Measurements from ENCODE around the gene NCOR2. TPM values are rescaled to one million over a fixed set of nuclear protein-coding genes. Genes with fewer than 3 reads are reported as not detected.

The NCOR2 gene
- total RNA-seq, 3 donors from 2014 or later = 127 to 160 (median 135) TPM

DNA sequence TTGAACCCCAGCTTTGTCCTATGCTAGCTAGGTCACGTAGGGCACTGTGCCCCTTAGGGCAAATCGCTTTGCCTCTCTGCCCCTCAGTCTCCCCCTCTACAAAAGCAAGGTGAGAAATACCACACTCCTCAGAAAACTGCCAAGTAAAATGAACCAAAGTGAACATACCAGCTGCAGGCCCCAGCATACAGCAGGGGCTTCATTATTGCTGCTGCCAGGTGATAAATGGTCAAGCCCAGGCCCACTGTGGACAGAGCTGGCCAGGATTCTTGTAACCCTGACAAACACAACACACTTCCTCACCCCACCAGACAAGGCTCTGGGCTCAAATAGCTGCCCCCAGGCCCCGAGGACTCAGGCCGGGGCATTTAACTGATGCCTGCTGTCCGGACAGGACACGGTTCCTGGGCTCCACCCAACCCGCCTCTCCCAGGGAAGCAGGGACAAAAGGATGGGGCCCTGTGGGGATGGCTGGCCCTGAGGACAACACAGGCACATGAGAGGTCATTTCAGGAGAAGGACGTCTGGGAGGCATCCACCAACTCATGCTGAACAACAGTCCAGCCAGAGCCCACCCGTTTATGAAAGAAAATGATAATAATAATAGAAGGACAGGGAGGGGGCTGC is 36.7 kb downstream of the NCOR2 start:
- ATAC-seq = no peak
- peaks cover 20% of the 10 kb centered on the region for H3K36me3 Mint-ChIP-seq (ENCODE audit: insufficient read depth)
- H3K4me3 Mint-ChIP-seq = no peak overlapping the region
- no peaks in the 10 kb centered on the region for H3K4me1 Mint-ChIP-seq (ENCODE audit: low read depth)
- no peaks in the 10 kb centered on the region for H3K27me3 Mint-ChIP-seq (ENCODE audit: low read depth)
- no peak for DNase-seq
- no peaks in the 10 kb centered on the region for H3K9me3 Mint-ChIP-seq

DNA sequence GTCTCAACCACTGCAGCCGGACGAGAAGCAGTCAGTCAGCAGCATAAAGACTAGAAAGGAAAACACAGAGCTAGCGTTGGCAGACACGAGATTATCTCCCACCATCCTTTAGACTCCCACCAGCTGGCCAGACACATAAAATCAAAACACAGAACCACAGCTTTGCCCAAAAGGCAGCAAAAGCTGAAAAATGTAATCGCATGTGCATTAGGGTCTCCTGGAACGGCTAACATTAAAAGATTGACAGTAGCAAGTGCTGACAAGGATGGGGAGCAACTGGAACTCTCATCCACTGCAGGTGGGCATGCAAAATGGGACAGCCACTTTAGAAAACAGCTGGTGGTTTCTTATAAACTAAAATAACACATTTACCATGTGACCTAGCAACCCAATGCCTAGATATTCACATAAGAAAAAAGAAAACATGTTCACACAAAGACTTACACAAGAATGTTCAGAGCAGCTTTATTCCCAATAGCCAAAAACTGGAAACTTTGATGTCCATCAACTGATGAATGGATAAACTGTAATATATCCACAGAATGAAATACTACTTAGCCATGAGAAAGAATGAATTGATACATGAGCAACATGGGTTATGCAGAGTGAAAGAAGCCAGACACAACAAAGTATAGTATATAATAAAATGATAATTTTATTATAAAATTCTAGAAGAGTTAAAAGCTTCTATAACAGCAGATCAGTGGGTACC is 37.7 kb downstream of the NCOR2 start:
- Mint-ChIP-seq H3K9me3 (no peaks in the 10 kb centered on the region), H3K36me3 (ENCODE audit: insufficient read depth) (peaks cover 14% of the 10 kb centered on the region), H3K4me3 (no peak overlapping the region), H3K27me3 (ENCODE audit: low read depth) (no peaks in the 10 kb centered on the region), H3K4me1 (ENCODE audit: low read depth) (peaks cover 3% of the 10 kb centered on the region)
- ATAC-seq = no peak
- no peak for DNase-seq

DNA sequence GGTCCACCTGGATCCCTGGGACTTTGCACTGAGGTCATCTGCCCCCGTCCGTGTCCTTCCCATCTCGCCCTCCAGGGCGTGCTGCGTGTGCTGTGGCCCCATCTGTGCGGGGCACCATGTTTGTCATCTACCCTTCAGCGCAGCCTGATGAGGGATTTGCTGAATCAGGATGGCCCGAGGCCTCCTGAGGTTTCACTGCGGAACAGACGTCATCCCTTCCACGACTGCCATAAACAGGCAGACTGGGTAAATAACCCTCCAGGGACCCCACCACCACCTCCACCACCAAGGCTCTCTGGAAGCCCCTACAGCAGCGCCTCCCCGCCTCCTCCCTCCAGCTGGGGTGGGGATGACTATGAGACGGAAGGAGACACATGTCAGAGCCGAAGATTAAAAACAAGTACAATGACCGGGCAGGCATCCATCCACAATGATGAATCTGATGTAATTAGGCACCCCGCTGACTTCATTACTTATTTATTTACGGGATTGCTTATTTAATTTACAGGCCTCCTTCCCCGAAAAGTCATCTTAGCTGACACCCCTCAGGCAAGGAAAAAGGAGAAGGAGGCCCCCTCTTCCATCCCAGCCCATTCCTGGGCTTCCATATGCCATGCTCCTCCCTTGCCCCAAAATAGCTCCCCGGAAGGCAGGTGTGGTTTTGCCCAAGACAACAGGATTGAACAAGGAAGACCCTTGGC is 39.4 kb downstream of the NCOR2 start:
- Mint-ChIP-seq H3K36me3 (ENCODE audit: insufficient read depth) (peaks cover 11% of the 10 kb centered on the region), H3K27me3 (ENCODE audit: low read depth) (no peaks in the 10 kb centered on the region), H3K9me3 (no peaks in the 10 kb centered on the region), H3K4me1 (ENCODE audit: low read depth) (peaks cover 15% of the 10 kb centered on the region), H3K4me3 (no peak overlapping the region)
- DNase-seq (no peak), ATAC-seq (no peak)

DNA sequence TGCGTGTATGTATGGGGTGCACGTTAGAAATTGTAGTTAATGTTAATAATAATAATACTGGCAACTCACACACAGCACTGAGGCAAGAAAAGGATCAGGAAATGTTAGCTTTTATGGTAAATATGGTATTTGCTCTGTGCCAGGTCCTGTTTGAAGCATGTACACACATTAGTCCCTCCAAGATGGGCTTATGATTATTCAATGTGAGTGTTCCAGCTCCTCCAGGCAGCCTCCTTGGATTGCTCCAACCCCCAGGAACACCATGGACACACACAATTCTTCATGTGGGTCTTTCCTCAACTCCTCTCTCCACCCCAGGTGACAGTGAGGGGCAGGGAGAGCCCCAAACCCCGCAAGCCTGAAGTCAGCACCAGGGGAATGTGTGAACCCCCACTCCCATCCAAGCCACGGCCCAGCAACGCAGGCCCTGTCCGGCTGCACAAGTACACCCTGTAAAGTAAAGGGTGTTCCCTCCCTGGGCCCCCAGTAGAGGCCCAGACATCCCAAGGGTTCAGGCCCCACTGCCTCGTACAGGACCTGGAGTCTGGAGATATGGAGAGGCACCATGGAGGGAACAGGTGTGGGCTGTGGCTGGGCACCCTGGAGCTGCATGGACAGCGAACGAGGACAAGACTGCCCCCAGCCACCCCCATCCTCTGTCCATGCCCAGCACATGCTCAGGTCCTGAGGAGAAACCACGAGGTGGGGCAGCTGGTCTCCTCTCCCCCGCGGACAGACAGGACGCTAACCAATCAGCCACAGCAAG is 41.3 kb downstream of the NCOR2 start:
- Mint-ChIP-seq H3K9me3 (no peaks in the 10 kb centered on the region), H3K27me3 (ENCODE audit: low read depth) (no peaks in the 10 kb centered on the region), H3K4me3 (no peak overlapping the region), H3K36me3 (ENCODE audit: insufficient read depth) (peaks cover 16% of the 10 kb centered on the region), H3K4me1 (ENCODE audit: low read depth) (peaks cover 17% of the 10 kb centered on the region)
- no peak for ATAC-seq
- no peak for DNase-seq

GRCh38 chr12:124525455-124525854 is 42.0 kb downstream of the NCOR2 start:
- Mint-ChIP-seq H3K4me3 (no peak overlapping the region), H3K4me1 (ENCODE audit: low read depth) (peaks cover 20% of the 10 kb centered on the region)
- no peak for DNase-seq

DNA sequence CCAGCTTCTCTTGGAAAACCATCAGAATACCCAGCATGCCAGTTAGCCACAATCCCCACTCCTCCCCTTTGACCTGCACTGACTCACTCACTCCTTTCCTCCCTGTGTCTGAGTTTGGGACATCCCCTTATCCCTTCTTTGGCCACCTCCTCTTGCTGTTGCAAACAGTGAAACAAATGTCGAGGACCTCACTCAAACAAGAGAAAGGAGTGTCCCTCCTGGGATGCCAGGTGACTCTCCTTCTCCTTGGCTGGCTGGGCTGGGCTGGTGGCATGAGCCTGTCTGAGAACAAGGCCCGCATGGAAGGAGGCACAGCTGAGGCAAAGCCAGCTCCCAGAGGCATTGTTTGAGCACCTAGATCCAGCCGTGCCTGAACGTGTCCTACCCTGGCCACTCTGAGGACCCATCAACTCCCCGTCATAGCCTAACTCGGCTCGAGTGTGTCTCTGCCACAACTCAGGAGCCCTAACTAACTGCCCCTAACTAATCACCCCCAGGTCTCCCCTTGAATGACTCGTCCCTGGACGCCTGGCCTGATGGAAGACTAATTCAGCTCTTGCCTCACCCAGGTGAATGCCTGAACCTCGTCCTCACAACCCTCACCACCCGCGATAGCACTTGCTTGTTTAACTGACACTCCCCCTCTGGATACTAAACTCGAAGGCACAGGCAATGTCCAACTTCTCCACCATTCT is 43.0 kb downstream of the NCOR2 start:
- DNase-seq = no peak
- Mint-ChIP-seq H3K4me1 (ENCODE audit: low read depth) (peaks cover 22% of the 10 kb centered on the region), H3K36me3 (ENCODE audit: insufficient read depth) (peaks cover 12% of the 10 kb centered on the region), H3K4me3 (no peak overlapping the region), H3K9me3 (no peaks in the 10 kb centered on the region), H3K27me3 (ENCODE audit: low read depth) (no peaks in the 10 kb centered on the region)
- ATAC-seq = no peak

More at GRCh38 chr12:124525455-124525854, 42.0 kb downstream of the NCOR2 start:
- ATAC-seq = no peak
- no peaks in the 10 kb centered on the region for H3K27me3 Mint-ChIP-seq (ENCODE audit: low read depth)
- peaks cover 16% of the 10 kb centered on the region for H3K36me3 Mint-ChIP-seq (ENCODE audit: insufficient read depth)
- no peaks in the 10 kb centered on the region for H3K9me3 Mint-ChIP-seq

GRCh38 chr12:124523071-124523470 is 44.3 kb downstream of the NCOR2 start:
- no peak for DNase-seq
- H3K4me3 Mint-ChIP-seq = no peak overlapping the region
- H3K9me3 Mint-ChIP-seq = no peaks in the 10 kb centered on the region
- no peaks in the 10 kb centered on the region for H3K27me3 Mint-ChIP-seq (ENCODE audit: low read depth)
- peaks cover 9% of the 10 kb centered on the region for H3K36me3 Mint-ChIP-seq (ENCODE audit: insufficient read depth)
- H3K4me1 Mint-ChIP-seq (ENCODE audit: low read depth) = peaks cover 28% of the 10 kb centered on the region
- peak in 1 of 2 donors; percentile 38 for ATAC-seq

DNA sequence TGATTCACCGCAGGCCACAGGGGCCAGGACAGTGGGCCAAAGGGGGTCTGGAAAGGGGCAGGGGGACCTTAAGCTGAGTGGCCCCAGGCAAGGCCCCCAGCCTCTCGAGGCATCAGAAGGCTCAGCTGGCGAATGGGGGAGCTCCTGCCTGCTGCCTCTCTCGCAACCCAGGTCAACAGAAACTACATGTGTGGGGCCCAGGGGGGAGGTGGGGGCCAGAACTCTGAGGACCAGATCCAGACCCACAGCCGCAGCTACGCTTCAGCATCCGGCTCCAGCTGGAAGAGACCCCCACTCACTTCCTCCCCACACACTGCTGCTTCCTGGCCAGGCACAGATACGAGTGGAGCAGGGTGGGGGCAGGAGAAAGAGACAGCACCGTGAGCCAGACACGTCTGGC is 46.5 kb downstream of the NCOR2 start:
- Mint-ChIP-seq H3K4me3 (no peak overlapping the region), H3K4me1 (ENCODE audit: low read depth) (peaks cover 30% of the 10 kb centered on the region), H3K36me3 (ENCODE audit: insufficient read depth) (peaks cover 5% of the 10 kb centered on the region), H3K27me3 (ENCODE audit: low read depth) (no peaks in the 10 kb centered on the region), H3K9me3 (no peaks in the 10 kb centered on the region)
- DNase-seq (no peak), ATAC-seq (no peak)

DNA sequence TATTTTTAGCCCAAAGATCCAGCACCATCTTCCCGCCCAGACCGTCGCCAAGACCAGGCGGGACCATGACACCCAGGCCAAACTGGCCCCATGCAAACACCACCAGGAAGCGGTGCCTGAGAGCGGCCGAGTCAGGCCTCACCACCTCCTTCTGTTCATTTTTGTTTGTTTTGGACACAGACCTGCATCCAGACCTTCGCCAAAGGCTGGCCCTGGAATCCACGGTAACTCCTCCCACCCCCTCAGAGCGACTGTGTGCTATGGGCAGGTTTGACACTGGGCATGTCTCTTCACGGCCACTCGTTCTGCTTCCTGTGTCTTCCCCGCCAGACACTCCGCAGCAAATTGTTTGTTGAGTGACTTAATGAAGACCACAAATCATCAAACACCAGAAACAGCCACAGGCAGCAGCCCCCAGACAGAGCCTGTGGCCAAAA is 47.1 kb downstream of the NCOR2 start:
- peaks cover 9% of the 10 kb centered on the region for H3K36me3 Mint-ChIP-seq (ENCODE audit: insufficient read depth)
- no peak overlapping the region for H3K4me3 Mint-ChIP-seq
- H3K4me1 Mint-ChIP-seq (ENCODE audit: low read depth) = peaks cover 30% of the 10 kb centered on the region
- DNase-seq = no peak
- H3K9me3 Mint-ChIP-seq = no peaks in the 10 kb centered on the region
- no peaks in the 10 kb centered on the region for H3K27me3 Mint-ChIP-seq (ENCODE audit: low read depth)
- ATAC-seq = no peak

DNA sequence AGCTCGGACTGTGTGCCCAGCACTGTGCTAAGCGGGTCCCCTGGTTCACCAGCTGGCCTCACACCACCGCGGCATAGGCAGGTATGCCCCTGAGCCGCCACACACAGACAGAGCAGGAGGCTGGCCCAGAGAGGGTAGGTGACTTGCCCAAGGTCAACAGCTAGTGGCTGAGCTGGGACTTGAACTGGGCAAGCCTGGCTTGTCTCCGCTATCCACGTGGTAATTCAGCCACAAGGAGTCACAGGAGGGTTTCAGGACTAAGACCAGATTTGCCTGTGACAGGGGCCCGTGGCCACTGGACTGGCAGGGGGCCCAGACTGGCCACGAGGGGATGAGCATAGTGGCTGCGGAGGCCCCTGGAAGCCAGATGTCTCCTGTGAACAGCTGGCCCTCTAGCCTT is 47.7 kb downstream of the NCOR2 start:
- ATAC-seq (no peak), DNase-seq (no peak)
- H3K27me3 Mint-ChIP-seq (ENCODE audit: low read depth) = no peaks in the 10 kb centered on the region
- peaks cover 9% of the 10 kb centered on the region for H3K36me3 Mint-ChIP-seq (ENCODE audit: insufficient read depth)
- H3K4me3 Mint-ChIP-seq = no peak overlapping the region
- H3K4me1 Mint-ChIP-seq (ENCODE audit: low read depth) = peaks cover 28% of the 10 kb centered on the region
- no peaks in the 10 kb centered on the region for H3K9me3 Mint-ChIP-seq

DNA sequence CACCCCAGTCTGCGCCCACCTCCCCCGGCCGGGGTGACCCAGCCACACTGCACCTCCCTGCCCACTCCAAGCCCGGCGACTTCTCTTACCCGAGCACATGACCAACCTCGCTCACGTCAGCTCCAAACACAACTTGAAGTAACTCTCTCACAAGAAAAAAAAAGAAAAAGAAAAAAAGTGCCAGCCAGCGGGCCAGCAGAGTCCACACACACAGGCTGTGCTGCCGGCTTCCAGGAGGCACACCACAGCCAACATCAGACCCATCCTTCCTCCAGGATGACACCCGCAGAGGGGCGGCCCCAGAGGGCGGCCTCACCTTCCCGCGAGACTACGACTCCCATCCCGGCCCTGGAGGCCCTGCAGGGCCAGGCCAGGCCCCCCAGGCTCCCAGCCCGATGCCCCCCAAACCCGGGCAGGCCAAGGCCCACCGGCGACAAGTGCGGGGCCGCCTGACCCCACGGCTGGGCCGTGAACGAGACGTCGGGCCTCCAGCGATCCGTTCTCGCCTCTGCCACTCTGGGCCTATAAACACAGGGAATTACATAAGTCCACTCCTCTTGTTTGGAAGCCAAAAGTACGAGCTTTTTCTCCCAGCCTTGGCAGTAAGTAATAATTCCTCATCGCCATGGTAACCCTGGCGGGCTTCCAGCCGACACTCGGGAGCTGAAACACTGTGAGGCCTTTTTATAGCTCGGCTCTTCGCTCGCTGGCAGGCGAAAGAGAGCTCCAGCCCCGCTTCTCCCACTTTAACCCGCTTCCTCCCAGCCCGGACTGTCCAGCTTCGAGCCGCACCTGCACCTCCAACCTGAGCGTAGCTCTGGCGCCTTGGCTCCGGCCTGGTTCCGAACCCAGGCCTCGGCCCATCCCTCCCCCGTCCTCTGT is 49.1 kb downstream of the NCOR2 start:
- no peak overlapping the region for H3K4me3 Mint-ChIP-seq
- H3K27me3 Mint-ChIP-seq (ENCODE audit: low read depth) = no peaks in the 10 kb centered on the region
- no peak for ATAC-seq
- peaks cover 11% of the 10 kb centered on the region for H3K36me3 Mint-ChIP-seq (ENCODE audit: insufficient read depth)
- no peaks in the 10 kb centered on the region for H3K9me3 Mint-ChIP-seq
- no peak for DNase-seq
- peaks cover 15% of the 10 kb centered on the region for H3K4me1 Mint-ChIP-seq (ENCODE audit: low read depth)
